WI38 (cell line): ENCODE results near the gene LPIN2.

Source experiments
- H3K4me3 ChIP-seq: 2 replicates; pipeline ENCODE4 v1.5.1; 2011; ENCODE audit warnings: low read depth, mild to moderate bottlenecking, control low read depth, low read length
- TF ChIP-seq, protein P1 (sequence below): IDR thresholded peaks from 2 replicates; pipeline ENCODE4 v1.5.1; 2012; ENCODE audit warnings: low read depth, mild to moderate bottlenecking, control low read depth, low read length

The LPIN2 gene

DNA sequence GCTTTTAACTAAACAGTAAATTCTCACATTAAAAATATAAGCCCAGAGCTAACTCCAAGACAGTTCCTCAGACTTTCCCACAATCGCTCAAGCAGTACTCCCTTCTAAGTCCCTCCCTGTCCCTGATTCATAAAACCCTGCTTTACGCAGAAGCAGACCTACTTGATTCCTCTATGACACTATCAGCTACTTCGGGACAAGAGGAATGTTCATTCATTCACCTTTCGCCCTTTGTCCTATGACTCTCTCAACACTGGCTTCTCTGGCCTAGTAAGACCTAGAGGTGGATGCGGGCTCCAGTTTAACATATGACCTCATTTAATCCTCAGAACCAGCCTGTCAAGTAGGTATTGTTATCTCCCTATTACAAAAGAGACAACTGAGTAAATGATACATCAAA is 10.2 kb downstream of the LPIN2 start:
- H3K4me3 ChIP-seq = no peak overlapping the region
- TF ChIP-seq, protein P1, sequence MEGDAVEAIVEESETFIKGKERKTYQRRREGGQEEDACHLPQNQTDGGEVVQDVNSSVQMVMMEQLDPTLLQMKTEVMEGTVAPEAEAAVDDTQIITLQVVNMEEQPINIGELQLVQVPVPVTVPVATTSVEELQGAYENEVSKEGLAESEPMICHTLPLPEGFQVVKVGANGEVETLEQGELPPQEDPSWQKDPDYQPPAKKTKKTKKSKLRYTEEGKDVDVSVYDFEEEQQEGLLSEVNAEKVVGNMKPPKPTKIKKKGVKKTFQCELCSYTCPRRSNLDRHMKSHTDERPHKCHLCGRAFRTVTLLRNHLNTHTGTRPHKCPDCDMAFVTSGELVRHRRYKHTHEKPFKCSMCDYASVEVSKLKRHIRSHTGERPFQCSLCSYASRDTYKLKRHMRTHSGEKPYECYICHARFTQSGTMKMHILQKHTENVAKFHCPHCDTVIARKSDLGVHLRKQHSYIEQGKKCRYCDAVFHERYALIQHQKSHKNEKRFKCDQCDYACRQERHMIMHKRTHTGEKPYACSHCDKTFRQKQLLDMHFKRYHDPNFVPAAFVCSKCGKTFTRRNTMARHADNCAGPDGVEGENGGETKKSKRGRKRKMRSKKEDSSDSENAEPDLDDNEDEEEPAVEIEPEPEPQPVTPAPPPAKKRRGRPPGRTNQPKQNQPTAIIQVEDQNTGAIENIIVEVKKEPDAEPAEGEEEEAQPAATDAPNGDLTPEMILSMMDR = no peak

DNA sequence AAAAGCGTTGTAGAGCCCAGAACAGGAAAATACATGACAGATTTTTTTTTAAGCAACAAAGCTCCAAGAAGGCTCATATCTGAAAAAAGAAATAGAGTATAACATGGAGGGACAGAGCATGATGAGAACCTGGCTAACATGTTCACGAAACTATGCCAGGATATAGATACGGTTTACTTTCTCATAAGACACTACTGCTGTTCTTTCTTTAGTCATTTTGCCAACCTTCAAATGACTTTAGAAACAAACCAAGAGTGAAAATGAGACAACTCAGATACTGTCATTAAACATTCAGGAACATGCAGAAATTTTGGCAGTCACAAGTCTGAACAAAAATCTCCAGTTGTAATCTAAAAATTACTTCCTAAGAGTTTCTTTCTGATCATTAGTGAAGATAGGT is 14.3 kb downstream of the LPIN2 start:
- no peak overlapping the region for H3K4me3 ChIP-seq
- TF ChIP-seq, protein P1 = no peak

DNA sequence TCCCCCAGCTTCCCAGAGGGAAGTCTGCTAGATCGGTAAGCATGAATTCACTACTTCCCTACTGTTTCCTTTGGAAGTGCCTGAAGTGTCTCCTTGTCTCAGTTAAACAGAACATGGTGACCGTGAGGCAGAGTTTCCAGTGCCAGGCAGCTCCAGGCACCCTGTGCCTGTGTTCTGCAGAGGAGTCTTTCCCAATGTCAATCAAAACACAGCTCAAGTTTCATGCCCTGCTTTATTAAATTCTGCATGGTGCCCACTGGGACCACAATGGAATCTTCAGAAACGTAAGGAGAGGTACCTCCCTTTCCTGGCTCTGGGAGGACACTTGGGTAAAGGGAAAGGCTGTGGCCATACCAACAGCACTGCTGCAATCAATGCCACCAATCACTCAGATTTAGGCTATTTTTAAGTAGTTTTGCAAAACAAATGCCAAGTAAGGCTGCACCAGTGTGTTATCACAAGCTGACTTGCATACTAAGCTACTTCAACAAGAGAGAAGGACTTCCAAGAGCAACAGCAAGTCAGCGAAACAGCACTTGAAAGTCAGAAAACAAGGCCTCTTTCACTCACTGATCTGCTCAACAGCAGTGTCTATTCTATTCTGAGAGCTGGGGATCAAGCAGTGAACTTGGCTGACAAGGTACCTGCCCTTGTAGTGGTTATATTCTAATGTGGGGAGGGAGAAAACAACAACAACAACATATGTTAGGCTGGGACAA is 14.9 kb downstream of the LPIN2 start:
- TF ChIP-seq, protein P1 = no peak
- no peak overlapping the region for H3K4me3 ChIP-seq

GRCh38 chr18:2997429-2997828 is 15.5 kb downstream of the LPIN2 start:
- no peak overlapping the region for H3K4me3 ChIP-seq
- TF ChIP-seq, protein P1 = no peak

DNA sequence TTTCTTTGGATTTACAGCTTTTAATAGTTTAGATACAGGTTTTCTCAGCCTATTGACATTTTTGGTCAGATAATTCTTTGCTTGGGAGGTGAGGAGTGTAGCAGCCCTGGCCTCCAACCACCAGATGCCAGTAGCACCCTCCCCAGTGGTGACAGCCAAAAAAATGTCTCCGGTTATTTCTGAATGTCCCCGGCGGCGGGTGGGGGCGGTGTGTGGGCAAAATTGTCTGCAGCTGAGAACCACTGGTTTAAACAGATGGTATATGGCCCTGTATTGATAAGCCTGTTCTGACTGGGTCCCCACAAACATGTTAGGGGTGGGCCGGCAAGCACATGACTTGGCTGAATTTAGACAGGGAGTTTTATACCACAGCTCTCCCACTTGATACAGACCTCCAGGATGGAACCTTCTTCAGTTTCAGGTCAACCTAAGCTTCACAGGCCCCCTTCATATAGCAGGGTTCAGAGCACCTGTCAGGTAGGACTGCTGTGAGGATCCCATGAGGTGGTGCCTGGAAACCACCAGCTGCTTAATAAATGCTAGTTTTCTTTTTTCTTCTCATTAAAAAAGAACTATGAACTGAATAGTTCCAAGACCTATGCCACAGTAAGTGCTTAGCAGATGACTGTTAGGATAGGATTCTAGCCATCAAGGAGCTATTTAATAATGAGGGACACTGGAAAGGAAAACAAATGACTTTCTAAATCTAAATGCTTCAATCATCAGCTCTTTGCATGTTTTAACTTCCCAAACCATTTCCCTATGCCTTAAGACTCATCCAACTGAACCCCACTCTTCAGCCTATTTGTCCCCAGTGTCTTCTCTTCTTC is 18.1 kb downstream of the LPIN2 start:
- TF ChIP-seq, protein P1 = no peak
- H3K4me3 ChIP-seq = no peak overlapping the region

DNA sequence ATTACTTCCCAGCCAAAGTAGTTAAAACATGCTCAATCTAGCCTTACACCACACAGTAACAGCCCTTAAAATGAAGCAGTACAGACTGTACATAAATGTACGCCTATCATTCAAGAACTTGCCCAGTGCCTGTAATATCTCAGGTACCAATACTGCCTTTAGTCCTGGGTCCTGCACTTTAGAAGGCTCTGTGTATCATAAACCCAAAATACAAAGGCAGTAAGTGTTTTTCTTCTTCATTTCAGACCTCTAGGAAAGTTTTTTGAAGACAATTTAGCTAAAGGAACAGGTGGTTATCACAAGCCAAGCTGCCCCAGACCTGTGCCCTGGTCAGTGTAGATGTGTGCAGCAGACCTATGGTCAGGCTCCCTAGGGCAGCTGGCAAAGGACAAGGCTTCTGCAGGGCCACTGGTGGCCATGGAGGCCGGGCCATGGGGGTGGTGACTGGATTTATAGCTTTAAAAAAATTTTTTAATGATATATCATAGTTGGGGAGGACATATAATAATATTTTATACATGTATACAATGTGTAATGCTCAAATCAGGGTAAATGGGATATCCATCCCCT is 18.8 kb downstream of the LPIN2 start:
- TF ChIP-seq, protein P1 = no peak
- no peak overlapping the region for H3K4me3 ChIP-seq
